VCaP (cell line): Measurements from ENCODE around the gene KRTAP5-6.
A peak's percentile ranks its signal among the peaks of the same experiment; 100 is the strongest.
"Not testable (repeated sequence)": the region's sequence is repeated elsewhere in the genome, so short reads cannot be mapped to it uniquely, and the experiment has no call there.

Experiments
- H3K27ac ChIP-seq: fragments of 450-650 bp; 2 replicates; pipeline ENCODE4 v1.5.1; 2017
- TF ChIP-seq, protein P1 (sequence below): fragments of 450-650 bp; conservative IDR thresholded peaks from 2 replicates; pipeline ENCODE4 v1.5.1; 2017; ENCODE audit warnings: mild to moderate bottlenecking, moderate library complexity

The KRTAP5-6 gene

DNA sequence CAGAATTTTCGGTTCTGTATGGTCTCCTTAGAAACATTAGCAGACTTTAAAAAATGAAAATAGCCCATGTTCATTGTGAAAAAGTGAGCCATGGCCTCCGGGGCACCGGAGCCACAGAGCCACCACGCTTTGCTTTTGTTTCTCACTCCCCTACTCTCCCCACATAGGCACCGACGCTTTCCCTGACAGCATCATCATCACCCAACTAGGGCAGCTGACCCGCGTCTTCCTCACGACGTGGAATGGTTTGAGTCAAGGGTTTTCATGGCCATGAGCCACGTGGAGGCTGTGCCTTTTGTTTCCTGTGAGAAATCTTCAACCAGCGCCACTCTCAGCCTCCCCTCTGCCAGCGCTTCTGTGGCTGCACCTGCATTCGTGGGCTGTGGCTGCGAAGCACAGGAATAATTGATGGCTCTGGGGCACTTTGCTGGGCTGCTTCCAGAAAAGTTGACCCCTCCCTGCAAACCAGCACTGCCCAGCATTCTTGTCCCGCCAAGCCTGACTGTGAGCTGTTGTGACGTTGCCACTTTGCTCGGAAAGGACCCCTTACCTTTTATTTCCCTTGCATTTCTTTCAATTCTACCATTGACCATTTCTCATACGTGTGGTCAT lies 8.6 kb upstream of the KRTAP5-6 start:
- H3K27ac ChIP-seq, result not testable (repeated sequence)

DNA sequence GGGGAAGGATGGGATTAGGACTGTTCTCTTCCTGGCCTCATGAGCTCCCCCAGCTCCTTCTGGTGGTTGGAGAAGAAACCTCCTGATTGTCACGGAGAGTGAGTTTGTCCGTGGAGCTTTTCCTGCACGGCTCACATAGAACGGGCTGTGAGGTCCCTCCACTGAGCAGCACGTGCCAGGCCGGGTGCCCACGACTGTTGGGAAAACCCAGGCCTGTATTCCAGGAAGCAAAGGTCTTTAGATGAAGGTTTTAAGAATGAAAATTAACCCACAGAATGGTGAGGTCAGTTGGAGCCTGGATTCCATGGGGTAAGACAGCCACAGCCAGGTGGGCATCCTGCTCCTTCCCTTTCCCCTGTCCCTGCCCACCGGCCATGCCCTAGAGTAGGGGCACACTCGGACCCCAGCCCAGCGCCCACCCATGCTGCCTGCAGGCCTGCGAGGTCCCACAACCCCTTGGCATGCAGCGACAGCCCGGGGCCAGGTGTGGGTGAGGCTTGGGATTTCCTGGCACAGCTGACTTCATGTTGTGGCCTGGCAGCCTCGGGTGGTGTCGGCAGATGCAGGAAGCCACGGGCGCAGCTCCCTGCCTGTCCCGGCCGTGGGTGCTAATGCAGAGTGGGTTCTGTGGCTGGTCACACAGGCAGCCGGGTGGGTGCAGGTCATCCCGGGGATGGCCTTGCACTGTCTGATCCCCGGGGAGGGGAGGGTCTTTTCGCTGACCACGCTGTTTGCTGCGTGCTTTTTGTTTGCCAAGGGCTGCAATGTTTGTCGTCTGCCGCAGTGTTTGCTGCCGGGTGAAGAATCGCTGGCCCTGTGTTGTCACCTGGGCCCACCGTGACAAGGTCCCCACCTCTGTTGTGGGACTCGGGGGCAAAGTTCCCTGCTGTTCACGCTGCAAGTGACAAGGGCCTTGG lies 7.5 kb upstream of the KRTAP5-6 start:
- not testable (repeated sequence) for H3K27ac ChIP-seq

DNA sequence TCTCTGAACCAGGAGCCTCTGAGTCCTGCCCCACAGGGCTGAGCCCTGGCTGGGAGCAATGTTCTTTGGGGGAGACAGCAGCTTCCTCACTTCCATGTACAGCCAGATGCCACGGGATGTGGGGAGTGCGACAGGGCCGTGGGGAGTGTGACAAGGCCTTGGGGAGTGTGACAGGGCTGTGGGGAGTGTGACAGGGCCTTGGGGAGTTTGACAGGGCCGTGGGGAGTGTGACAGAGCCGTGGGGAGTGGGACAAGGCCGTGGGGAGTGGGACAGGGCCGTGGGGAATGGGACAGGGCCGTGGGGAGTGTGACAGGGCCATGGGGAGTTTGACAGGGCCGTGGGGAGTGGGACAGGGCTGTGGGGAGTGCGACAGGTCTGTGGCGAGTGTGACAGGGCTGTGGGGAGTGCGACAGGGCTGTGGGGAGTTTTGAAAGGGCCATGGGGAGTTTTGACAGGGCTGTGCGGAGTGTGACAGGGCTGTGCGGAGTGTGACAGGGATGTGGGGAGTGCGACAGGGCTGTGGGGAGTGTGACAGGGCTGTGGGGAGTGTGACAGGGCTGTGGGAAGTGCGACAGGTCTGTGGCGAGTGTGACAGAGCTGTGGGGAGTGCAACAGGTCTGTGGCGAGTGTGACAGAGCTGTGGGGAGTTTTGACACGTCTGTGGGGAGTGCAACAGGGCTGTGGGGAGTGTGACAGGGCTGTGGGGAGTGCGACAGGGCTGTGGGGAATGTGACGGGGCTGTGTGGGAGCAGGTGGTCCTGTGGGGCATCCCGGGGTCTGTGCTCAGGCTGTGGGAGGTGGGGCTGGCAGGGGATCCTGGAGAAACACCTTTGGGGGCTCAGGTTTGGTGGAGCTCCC lies 6.6 kb upstream of the KRTAP5-6 start:
- no peak overlapping the region for H3K27ac ChIP-seq

DNA sequence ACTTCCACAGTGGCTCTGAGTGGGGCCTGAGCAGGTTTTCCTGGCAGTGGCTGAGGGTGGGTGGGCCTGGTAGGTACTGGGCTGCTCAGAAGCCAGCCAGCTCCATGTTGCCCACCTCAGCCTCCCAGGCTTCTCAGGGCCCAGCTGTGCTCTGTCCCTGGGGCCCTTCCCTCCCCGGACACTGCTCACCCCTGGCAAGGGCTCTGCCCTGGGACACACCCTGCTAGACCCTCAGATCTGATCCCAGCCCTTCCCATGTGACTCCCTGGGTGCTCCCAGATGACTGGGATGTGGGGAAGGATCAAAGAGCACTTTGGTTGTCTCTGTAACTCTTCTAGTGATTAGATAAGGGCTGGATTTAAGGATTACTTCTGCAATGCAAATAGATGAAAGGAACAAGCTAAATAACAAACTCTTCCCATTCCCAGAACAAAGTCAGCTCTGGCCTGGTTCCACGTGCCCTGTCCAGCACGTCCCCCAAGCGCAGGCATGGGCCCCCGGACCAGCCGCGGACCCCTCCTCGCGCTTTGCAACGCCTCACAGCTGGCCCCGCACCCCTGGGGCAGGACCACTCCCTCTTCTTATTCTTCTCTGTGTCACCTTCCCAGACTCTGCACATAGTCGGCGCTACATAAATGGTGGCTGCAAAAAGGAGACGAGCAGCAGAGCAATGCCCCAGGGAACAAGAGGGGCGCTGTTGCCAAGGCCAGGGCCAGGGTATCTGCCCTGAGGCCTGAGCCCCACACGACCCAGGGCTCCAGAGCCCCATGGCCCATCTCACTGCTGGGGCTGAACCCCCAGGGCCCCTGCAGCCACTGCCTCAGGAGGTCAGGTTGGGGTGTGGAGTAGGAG lies 5.7 kb upstream of the KRTAP5-6 start:
- TF ChIP-seq, protein P1, sequence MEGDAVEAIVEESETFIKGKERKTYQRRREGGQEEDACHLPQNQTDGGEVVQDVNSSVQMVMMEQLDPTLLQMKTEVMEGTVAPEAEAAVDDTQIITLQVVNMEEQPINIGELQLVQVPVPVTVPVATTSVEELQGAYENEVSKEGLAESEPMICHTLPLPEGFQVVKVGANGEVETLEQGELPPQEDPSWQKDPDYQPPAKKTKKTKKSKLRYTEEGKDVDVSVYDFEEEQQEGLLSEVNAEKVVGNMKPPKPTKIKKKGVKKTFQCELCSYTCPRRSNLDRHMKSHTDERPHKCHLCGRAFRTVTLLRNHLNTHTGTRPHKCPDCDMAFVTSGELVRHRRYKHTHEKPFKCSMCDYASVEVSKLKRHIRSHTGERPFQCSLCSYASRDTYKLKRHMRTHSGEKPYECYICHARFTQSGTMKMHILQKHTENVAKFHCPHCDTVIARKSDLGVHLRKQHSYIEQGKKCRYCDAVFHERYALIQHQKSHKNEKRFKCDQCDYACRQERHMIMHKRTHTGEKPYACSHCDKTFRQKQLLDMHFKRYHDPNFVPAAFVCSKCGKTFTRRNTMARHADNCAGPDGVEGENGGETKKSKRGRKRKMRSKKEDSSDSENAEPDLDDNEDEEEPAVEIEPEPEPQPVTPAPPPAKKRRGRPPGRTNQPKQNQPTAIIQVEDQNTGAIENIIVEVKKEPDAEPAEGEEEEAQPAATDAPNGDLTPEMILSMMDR, result no peak

More for the DNA sequence above, 6.6 kb upstream of the KRTAP5-6 start:
- TF ChIP-seq, protein P1, result no peak

DNA sequence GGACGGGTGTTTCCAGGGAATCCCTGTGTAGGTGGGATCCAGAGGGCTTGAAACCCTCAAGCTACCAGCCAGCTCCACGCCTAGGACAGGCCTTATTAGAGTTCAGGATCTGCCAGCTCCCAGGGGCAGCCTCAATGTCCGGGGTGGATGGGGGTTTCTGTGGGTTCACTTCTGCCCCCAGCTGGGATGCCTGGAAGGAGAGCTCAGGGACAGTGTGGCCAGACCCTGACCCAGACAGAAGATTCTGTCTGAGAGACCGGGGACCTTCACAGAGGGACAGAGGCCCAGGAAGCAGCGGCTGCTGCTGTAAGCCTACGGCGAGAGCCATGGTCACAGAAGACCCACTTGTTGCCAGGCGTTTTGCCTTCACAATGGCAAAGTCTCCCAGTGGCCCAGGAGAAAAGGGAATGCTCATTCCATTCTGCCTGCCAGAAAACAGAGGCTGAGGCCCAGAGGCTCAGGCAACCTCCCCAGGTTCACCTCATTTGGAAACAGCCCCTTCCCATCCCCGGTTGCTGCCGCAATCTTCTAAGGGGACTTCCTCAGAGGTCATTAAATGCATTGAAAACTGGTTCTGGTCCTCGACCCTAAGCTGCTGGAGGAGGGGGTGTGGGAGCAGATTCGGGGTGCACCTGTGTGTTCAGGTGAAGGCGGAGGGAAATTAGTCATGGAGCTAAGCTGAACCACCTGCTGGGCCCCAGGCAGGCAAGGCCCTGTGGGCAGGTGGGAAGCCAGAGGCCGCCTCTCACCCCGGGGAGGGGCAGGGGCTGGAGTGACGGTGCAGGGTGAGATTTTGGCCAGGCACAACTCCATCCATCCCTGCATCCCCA lies 4.9 kb upstream of the KRTAP5-6 start:
- no peak overlapping the region for H3K27ac ChIP-seq
- TF ChIP-seq, protein P1, result no peak

More for the DNA sequence above, 5.7 kb upstream of the KRTAP5-6 start:
- H3K27ac ChIP-seq, result no peak overlapping the region

DNA sequence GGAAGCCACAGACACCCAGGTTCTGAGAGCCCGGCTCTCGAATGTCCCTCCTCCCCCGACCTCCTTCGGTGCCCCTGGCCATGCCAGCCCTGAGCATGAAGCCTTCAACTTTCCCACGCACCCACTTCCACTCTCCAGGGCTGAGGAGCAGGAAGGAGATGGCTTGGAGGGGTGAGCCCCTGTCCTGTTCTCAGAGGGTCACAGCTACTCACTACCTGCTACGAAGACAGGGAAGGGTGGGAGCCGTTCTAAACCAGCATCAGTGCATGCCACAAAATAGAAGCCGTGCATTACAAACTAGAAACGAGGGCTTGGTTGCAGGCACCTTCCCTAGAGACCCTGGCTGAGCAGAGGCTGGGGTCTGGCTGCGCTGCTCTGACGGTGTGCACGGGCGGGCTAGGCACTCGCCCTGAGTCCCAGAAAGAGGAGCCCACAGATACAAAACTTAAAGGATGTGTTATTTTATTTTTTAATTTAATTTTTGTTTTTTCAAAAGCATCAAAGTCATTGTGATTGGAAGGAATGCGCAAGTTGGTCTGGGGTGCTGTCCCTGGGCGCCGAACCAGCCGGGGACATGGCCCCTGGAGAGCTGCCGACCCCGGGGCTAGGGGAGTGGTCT lies 4.2 kb upstream of the KRTAP5-6 start:
- TF ChIP-seq, protein P1, result no peak
- peak overlapping the region; percentile 80 for H3K27ac ChIP-seq

DNA sequence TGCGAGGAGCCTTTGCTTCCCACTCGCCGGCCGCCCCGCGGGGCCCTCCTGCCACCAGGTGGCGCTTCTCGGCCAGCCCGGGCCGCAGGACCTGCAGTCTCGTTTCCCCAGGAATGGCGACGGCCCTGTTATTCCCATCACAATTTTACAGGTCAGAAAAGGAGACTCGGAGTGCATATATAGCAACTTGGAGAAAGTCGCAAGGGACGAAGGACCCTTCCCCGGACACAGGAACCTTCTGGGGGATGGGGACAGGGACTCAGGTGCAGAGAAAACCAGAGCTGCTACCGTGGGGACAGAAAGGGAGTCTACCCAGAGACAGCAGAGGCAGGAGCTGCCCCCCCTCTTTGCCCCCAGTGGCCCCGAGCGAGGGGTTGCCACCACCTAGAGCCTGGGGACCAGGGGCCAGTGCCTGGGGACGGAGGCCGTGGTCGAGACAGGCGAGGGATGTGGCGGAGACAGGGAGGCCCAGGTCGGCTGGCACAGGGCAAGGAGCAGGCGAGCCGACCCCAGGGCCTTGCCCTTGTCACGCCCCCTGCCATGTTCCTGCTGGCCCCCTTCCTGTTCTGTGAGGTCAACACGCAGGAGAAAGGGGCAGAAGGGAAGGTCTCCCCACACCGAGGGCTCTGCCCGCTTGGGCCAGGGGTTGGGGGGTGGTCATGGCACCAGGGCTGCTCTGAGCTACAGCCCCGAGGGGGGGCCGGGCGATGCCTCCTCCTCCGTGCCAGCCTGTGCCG lies 3.5 kb upstream of the KRTAP5-6 start:
- TF ChIP-seq, protein P1, result peak; percentile 96
- H3K27ac ChIP-seq, result peak overlapping the region; percentile 80
